ENCODE data around the gene DDAH1.
A peak's percentile ranks its signal among the peaks of the same experiment; 100 is the strongest.
"Not testable (repeated sequence)": the region's sequence is repeated elsewhere in the genome, so short reads cannot be mapped to it uniquely, and the experiment has no call there.

DDAH1 gene

DNA sequence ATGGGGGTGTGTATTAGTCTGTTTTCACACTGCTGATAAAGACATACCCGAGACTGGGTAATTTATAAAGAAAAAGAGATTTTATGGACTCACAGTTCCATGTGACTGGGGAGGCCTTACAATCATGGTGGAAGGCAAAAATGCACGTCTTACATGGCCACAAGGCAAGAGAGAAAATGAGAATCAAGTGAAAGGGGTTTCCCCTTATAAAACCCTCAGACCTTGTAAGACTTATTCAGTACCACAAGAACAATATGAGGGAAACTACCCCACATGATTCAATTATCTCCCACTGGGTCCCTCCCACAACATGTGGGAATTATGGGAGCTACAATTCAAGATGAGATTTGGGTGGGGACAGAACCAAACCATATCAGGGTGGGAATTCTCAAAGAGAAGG lies 5.2 kb upstream of the DDAH1 start:
- not testable (repeated sequence) for DNase-seq (ENCODE audit: low read depth in 2 of 2)

GRCh38 chr1:85467929-85468540 lies 3.1 kb upstream of the DDAH1 start:
- DNase-seq (ENCODE audit: low read depth in 2 of 2), result no peak

- no peak for DNase-seq (ENCODE audit: low read depth in 2 of 2)
These were observed 2.1 kb upstream of the DDAH1 start for GRCh38 chr1:85467036-85467435.

DNA sequence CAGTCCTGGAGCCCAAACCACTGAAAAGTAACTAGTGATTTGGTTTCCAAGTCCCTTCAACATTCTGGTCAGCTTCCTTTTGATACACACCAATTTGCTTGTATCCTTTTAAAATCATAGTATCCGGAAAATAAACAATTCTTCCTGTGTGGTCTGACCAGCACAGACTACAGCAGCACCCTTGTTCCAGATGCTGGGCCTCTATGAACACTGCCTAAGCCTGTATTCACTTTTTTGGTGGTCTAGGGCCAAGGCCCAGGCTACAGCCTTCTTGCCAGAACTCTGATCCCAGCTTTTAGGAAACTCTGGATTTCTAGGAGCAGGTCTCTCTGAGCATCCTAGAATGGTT lies 801 bp upstream of the DDAH1 start:
- DNase-seq (ENCODE audit: low read depth in 2 of 2), result no peak

DNA sequence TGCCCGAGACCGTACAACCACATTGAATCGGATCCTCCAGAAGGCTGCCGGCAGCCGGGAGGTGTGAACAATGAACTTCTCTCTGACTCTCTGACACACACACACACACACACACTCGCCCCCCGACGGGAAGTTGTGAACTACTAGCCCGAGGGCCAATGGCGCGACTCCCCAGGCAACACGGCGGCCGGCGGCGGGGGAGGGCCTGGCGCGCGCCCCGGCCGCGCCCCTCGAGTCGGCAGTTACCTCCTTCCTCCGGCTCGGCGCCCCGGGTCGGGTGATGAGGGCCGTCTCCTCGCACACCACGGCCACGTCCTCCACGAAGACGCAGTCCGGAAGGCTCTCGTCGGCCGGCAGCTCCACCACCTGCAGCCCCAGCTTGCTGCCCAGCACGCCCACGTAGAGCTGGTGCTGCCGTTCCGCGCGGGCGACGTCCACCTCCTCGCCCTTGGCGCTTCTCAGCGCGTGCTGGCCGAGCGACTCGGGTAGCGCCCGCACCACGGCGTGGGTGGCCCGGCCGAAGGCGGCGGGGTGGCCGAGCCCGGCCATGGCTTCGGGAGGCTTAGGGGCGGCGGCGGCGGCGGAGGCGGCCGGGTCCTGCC lies 361 bp downstream of the DDAH1 start:
- peak; percentile 4 to 10 for DNase-seq (ENCODE audit: low read depth in 2 of 2)

- DNase-seq (ENCODE audit: low read depth in 2 of 2), result no peak
These were observed 1.0 kb downstream of the DDAH1 start for GRCh38 chr1:85463731-85464496.

- DNase-seq (ENCODE audit: low read depth in 2 of 2), result no peak
These were observed 1.9 kb downstream of the DDAH1 start for GRCh38 chr1:85462931-85463649.

DNA sequence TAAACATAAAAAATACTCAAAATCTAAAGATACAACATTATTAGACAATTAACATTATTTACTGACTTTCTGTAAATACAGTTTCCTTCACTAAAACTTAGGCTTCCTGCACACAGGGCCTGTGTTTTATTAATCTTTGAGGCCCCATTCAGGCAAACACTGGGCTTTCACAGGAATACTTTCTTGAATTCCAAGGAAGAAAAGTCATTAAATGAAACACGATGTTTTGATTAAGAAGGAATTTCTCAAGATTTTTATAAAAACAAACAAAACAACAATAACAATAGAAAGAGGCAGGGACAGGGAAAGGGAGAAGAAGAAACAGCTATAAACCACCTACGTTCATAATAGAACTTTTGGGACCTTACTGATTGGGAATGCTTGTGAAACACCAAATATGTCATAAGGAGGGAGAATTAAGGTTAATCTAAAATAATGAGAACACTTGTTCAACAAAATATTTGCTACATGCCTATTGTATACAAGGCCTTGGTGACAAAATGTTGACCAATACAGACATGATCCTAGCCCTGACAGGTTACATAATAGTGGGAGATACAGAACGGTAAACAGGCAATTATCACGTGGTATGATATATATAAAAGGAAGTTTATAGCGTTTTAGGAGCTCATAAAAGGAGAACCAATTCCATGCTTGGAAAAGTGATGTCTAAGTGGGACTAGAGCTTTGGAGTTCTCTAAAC lies 3.6 kb downstream of the DDAH1 start:
- DNase-seq (ENCODE audit: low read depth in 2 of 2), result no peak

GRCh38 chr1:85460555-85461088 lies 4.3 kb downstream of the DDAH1 start:
- DNase-seq (ENCODE audit: low read depth in 2 of 2), result no peak

- DNase-seq (ENCODE audit: low read depth in 2 of 2), result no peak
These were observed 5.7 kb downstream of the DDAH1 start for GRCh38 chr1:85459290-85459689.

DNA sequence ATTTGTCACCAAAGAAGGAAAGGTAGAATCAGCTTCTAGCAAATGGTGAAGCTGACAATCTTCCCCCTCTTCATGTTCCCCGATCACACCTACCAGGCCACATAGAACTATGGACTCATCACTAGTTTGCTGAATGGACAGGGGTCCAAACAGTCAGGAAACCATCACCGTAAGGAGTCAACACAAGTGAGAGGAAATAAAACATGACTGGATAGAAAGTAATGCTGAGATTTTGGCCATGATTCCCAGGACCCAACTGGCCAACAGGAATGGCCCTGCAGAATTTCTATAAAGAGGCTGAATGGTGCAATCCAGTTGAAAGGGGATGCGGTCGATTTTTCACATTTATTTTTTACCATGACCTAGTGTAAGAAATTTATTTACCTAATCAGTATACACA lies 10.7 kb downstream of the DDAH1 start:
- DNase-seq (ENCODE audit: low read depth in 2 of 2), result no peak

DNA sequence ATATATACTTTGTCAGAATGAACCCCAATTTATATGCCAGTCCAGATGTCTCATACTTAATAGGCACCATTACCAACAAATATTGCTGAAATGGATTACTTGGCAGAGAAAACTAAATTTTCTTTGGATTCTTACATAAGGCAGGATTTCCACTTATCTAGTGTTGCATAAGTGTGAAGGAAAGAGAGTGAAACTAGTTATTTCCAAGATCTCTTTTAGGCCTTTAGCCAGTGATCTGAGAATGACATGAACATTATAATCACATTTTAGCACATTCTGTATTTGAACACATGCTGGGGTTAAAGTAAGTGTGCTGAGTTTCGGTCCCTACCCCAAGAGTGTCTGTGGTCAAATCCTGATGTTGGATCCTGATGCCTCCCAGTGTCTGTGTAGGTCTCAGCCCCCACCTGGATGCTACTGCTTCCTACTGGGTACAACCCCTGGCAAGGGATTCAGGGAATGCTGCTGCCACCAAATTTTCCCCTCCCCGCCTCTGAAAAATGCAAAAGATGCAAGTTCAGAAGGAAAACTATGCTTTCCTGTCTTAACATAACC lies 11.2 kb downstream of the DDAH1 start:
- no peak for DNase-seq (ENCODE audit: low read depth in 2 of 2)

DNA sequence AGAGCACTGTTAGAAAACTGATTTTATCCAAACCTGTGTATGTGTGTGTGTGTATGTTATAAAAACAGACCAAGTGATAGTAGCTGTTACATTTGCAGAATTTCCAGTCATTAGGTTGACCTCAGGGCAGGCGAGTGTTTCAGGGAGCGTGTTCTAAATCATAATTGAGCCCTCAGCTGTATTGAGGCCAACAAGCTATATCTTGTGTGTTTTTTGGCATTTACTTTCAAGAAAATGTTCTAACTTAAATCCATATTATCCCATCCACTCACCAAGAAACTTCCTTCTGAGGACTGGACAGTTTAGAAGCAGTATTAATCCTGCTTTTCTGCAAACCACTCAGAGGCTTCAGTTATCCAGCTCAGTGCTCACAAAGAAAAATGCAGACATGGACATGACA lies 12.0 kb downstream of the DDAH1 start:
- no peak for DNase-seq (ENCODE audit: low read depth in 2 of 2)

DNA sequence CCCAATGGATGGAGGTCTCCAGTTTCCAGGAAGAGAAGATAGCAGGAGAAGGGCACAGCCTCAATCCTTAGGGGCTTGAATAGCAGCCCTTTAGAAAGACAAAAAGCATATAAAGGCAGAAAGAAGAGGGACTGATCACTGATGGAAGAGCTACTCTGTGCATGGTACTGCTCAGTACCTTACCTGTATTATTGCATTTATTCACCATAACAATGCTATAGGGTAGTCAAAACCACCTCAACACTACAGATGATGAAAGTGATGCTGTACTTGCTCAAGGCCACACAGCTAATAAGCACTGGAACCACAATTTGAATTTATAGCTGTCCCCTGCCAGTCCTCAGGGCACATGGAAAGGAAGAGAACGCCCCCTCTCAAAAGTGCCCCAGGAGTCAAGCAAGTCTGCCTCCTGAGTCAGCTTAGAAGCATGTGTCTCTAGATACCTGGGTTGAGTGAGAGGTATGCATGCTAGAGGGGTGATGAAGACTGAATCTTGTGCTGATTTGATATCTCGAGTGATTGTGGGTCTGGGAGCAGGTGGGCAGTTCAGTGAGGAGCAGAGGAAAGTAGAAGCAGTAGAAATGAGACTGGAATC lies 13.6 kb downstream of the DDAH1 start:
- DNase-seq (ENCODE audit: low read depth in 2 of 2), result no peak

- no peak for DNase-seq (ENCODE audit: low read depth in 2 of 2)
These were observed 14.1 kb downstream of the DDAH1 start for GRCh38 chr1:85450832-85451231.

DNA sequence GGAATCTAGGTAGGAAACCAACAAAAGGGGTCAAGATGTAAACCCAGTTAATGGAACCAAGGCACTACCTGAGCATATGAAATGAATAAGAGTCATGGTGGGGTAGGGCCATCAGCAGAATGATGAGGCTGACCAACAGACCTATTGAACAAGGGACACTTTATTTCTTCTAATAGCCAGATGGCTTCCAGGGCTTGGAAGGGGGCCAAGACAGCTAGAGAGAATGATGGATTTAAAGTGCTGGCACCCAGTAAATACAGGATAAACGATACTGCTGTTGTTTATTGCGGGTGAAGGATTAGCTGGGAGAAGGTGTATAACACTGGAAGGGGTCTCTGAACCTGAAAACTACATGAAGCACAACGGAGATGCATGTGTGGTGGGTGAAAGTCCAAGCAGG lies 15.6 kb downstream of the DDAH1 start:
- no peak for DNase-seq (ENCODE audit: low read depth in 2 of 2)

- no peak for DNase-seq (ENCODE audit: low read depth in 2 of 2)
These were observed 16.6 kb downstream of the DDAH1 start for GRCh38 chr1:85448358-85448757.

GRCh38 chr1:85447006-85447943 lies 17.7 kb downstream of the DDAH1 start:
- no peak for DNase-seq (ENCODE audit: low read depth in 2 of 2)

DNA sequence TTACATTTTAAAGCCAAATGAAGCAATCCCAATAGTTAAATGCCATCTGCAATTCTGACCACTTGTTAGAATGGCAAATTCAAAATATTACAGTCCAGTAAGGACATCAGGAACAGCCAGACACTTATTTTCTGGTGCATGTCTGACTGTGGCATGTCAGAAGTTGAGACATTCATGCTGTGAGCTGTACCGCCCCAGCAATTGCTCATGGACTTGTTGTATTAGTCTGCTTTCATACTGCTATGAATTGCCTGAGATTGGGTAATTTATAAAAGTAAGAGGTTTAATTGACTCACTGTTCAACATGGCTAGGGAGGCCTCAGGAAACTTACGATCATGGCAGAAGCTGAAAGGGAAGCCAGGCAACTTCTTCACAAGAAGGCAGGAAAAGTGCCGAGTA lies 19.1 kb downstream of the DDAH1 start:
- no peak for DNase-seq (ENCODE audit: low read depth in 2 of 2)

GRCh38 chr1:85444381-85444780 lies 20.6 kb downstream of the DDAH1 start:
- DNase-seq (ENCODE audit: low read depth in 2 of 2), result no peak
